HG02852 (cell line): ENCODE measurements around the gene LIME1.
"Not testable (repeated sequence)": the region's sequence is repeated elsewhere in the genome, so short reads cannot be mapped to it uniquely, and the experiment has no call there.

Experiments used
- ATAC-seq: cut with Tn5 transposase; IDR thresholded peaks from one replicate; pipeline ENCODE4 v1.9.1; 2021; ENCODE audit warnings: mild to moderate bottlenecking, moderate library complexity; ENCODE audit not compliant: unreplicated experiment

Gene LIME1

DNA sequence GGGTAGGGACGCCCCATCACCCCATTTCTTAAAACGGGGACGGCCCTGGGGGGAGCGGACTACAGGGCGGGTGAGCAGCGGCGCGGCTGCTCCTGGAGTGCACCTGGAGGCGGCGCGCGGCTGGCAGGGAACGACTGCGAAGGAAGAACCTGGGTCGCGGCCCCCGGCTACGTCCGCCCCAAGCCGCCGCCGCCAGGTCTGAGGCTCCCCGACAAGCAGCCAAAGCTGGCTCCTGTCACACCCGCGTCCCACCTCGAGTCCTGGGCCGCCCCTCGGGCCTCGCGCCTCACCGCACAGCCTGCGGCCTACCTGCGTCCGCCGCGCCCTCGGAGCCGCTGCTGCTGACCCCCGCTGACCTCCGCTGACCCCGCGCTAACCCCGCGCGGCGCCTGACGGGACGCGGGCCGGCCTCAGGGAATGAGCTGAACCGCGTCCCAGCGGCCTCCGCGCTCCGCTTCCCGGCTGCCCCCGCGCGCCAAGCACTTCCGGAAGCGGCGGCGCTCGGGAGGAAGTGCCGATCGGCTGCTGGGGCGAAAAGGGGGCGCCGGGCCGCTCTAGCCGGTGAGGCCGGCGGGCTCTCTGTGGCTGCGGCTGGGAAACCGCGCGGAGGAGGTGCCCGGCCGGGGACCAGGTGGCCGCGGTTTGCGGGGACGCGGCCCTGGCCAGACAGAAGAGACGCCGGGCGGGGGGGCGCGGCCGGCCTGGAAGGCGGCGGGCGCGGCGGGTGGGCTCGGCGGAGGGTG, 28.7 kb upstream of the LIME1 start, which contains the start of the genes ARFRP1 and ZGPAT:
Gene ARFRP1, minus strand, starts transcription at position 419 of the 743 bp plus-strand sequence. CDS start 885 bp downstream, outside the sequence.
Gene ZGPAT, plus strand, starts transcription at position 482 of the 743 bp plus-strand sequence. CDS start 542 bp downstream, outside the sequence.
- peak; percentile 75 for ATAC-seq

DNA sequence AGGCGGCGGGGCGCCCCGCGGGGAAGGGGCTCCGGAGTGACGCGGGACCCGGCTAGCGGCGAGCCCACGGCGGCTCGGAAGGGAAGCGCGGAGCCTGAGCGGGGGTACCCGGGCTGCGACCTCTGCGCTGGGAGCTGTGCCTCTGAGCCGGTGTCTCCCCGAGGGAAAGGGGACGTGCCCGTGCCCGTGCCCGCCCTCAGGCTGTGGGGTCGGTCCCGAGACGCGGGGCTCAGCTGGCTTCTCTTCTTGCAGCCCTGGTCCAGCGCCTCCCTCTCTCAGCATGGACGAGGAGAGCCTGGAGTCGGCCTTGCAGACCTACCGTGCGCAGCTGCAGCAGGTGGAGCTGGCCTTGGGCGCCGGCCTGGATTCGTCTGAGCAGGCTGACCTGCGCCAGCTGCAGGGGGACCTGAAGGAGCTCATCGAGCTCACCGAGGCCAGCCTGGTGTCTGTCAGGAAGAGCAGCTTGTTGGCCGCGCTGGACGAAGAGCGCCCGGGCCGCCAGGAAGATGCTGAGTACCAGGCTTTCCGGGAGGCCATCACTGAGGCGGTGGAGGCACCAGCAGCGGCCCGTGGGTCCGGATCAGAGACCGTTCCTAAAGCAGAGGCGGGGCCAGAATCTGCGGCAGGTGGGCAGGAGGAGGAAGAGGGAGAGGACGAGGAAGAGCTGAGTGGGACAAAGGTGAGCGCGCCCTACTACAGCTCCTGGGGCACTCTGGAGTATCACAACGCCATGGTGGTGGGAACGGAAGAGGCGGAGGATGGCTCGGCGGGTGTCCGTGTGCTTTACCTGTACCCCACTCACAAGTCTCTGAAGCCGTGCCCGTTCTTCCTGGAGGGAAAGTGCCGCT, 27.9 kb upstream of the LIME1 start:
- peak; percentile 13 for ATAC-seq

DNA sequence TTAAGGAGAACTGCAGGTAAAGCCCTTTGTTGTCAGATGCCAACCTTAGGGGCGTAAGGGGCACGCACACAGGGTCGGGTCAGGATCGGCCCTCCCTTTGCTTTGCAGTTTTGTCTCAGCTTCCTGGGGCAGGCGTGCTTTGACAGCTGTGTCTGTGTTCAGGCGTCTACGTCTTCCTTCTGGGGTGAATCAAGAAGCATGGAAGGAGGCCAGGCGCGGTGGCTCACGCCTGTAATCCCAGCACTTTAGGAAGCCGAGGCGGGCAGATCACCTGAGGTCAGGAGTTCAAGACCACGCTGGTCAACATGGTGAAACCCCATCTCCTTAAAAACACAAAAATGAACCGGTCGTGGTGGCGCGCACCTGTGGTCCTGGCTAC, 27.3 kb upstream of the LIME1 start:
- ATAC-seq, result no peak

DNA sequence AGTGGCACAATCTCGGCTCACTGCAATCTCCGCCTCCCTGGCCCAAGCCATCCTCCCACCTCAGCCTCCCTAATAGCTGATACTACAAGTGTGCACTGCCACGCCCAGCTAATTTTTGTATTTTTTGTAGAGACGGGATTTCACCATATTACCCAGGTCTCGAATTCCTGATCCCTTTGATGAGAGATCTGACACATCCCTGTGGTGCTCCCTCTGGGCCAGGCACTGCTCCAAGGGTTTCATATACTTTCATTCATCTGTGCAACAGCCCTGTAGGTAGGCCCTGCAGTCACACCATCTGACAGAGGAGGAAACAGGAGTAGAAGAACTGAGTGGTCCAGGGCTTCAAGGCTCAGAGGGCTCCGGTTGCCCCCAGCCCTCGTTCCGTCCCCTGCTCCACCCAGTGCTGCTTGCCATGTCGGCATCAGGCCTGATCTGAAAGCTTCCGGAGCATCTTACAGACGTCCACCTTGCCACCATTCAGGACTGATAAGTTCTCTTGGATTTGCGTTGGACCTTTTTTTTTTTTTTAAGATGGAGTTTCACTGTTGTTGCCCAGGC, 25.3 kb upstream of the LIME1 start:
- ATAC-seq, result no peak

DNA sequence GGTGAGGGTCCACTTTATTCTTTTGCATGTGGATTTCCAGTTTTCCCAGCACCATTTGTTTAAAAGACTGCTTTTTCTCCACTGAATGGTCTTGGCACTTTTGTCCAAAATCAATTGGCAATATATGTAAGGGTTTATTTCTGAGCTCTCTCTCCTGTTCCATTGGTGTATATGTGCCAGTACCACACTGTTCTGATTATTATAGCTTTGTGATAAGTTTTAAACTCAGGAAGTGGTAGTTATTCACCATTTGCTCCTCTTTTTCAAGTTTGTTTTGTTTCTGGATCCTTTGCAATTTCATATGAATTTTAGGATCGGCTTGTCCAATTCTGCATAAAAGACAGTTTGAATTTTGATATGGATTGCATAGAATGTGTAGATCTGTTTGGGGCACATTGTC, 24.3 kb upstream of the LIME1 start:
- no peak for ATAC-seq

DNA sequence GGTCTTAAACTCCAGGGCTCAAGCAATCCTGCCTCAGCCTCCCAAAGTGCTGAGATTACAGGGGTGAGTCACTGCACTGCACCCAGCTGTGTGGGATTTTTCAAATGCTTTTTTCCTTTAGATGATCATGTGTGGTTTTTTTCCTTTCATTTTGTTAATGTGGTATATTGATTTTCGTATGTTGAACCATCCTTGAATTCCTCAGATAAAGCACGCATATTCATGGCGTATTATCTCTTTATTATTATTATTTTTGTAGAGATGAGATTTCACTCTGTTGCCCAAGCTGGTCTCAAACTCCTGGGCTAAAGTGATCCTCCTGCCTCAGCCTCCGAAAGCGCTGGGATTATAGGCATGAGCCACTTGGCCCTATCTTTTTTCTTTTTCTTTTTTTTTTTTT, 21.6 kb upstream of the LIME1 start:
- no peak for ATAC-seq

DNA sequence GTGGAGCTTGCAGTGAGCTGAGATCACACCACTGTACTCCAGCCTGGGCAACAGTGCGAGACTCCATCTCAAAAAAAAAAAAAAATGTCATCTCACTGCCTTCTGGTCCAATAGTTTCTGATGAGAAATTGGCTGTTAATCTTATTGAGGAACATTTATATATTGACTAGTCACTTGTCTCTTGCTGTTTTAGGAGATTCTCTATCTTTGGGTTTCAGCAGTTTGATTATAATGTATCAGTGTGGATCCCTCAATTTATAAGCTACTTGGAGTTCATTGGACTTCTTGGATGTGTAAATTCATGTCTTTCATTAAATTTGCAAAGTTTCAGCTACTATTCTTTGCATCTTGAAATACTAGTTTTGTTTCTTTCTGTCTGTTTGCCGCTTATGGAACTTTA, 17.5 kb upstream of the LIME1 start:
- no peak for ATAC-seq

DNA sequence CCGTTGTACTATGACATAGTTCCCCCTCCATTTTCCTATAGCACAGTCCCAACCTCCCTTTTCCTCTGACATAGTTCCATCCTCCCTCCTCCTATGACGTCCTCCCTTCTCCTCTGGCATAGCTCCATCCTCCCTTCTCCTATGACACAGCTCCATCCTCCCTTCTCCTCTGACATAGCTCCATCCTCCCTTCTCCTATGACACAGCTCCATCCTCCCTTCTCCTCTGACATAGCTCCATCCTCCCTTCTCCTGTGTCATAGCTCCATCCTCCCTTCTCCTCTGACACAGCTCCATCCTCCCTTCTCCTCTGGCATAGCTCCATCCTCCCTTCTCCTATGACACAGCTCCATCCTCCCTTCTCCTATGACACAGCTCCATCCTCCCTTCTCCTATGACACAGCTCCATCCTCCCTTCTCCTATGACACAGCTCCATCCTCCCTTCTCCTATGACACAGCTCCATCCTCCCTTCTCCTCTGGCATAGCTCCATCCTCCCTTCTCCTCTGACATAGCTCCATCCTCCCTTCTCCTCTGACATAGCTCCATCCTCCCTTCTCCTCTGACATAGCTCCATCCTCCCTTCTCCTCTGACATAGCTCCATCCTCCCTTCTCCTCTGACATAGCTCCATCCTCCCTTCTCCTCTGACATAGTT, 13.4 kb upstream of the LIME1 start:
- ATAC-seq, result not testable (repeated sequence)

DNA sequence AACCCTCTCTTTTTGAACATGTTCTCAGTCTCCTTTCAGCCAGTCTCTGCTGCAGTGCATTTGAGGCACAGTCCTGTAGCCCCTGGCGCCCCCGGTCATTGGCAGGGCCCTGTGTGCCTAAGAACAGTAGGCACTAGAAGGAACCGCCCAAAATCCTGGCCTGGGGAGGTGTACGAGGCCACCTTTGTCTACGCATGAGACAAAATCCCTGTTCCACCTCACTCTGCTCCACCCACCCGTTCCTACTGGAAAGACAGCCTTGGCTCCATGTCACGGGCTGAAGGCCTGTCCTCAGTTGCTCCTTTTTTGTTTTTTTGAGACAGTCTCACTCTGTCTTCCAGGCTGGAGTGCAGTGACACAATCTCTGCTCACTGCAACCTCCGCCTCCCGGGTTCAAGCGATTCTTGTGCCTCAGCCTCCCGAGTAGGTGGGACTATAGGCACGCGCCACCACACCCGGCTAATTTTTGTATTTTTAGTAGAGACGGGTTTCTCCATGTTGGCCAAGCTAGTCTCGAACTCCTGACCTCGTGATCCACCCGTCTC, 6.2 kb upstream of the LIME1 start:
- ATAC-seq, result not testable (repeated sequence)

DNA sequence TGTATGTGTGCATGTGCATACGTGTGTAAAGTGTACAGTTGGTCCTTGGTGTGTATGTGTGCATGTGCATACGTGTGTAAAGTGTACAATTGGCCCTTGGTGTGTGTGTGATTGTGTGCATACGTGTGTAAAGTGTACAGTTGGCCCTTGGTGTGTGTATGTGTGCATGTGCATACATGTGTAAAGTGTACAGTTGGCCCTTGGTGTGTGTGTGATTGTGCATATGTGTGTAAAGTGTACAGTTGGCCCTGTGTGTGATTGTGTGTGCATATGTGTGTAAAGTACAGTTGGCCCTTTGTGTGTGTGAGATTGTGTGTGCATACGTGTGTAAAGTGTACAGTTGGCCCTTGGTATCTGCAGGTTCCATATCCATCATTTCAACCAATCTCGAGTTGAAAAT, 5.1 kb upstream of the LIME1 start:
- no peak for ATAC-seq

DNA sequence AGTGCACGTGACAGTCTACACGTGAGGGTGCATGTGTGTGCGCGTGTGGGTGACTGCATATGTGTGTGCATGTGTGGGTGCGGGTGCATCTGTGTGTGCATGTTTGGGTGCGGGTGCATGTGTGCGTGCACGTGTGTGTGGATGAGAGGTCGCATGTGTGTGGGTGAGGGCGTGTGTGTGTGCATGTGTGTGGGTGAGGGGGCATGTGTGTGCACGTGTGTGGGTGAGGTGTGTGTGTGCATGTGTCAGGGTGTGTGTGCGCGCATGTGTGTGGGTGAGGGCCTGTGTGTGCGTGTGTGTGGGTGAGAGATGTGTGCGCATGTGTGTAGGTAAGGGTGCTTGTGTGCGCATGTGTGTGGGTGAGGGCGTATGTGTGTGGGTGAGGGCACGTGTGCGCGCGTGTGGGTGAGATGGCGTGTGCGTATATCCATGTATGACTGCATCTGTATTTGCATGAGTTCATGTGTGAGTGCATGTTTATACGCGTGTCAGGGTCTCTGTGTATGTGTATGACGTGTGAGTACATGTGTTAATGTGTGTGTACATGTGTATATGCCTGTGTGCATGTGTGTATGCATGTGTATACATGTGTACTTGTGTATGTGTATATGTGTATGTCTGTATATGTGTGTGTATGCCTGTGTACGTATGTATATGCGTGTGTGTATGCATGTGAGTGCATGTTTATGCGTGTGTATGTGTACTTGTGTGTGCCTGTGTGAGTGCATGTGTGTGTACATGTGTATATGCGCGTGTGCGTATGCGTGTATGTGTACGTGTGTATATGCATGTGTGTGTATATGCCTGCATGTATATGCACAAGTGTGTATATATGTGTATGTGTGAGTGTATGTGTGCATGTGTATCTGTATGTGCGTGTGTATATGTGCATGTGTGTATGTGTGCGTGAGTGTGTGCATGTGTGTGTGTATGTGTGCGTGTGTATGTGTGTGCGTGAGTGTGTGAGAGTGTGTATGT, 4.1 kb upstream of the LIME1 start:
- no peak for ATAC-seq

DNA sequence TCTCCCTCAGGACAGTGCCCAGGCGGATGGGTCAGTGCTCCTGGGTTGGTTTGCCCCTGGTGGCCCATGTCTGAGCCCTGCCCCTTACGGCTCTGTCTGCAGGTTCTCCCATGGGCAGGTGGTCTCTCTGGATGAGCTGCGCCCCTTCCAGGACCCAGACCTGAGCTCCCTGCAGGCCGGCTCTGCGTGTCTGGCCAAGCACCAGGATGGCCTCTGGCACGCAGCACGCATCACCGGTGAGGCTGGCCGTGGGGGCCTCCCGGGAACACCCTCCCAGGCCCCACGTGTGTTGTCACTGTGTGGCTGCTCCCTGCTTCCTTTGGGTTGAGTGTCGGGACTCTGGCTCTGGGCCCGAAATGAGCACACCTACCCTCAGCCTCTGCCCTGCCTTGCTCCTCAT, 3.3 kb upstream of the LIME1 start:
- ATAC-seq, result no peak

DNA sequence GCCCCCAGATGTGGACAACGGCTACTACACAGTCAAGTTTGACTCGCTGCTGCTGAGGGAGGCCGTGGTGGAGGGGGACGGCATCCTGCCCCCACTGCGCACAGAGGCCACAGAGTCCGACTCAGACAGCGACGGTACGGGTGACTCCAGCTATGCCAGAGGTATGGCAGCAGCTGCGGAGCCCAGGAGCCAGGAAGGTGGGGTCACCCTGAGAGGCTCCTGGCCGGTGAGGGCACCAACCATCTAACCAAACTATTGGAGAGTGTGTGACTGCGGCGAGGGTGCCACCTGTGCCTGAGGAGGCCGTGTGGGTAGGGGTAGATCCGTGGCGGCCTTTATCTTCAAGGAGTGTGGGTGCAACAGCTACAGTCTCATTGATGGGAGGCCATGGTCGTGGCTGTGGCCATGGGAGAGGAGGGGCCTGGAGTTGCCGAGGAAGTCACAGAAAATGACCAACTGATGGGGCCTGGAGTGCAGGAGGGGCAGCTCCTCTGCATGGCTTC, 2.8 kb upstream of the LIME1 start:
- no peak for ATAC-seq

DNA sequence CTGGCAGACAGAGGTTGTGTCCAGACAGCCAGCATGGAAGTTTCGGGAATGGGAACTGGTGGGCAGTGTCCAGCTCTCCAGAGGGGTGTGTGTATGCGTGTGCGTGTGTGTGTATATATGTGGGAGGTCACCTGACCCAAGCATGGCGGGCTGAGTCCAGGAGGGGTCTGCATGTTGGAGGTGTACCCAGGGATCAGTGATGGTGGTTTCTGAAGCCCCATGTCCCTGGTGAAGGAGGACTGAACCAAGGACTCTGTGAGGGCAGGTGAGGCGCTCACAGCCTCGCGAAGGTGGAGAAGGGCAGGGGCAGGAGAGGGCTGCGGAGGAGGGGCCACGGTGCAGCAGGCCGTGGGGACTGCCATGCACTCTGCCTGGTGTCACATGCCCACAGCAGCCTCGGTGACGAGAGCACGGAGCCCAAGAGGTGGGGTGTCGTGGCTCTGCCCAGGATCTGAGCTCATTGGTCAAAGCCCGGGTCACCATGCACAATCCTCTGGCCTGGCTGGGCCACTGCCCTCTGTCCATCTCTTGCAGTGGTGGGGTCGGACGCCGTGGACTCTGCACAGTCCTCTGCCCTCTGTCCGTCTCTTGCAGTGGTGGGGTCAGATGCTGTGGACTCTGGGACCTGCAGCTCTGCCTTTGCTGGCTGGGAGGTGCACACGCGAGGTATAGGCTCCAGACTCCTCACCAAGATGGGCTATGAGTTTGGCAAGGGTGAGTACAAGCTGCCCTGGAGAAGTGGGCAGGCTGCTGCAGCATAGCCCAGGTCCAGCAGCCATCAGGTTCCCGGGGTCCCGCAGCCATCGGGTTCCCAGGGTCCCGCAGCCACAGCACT, 2.1 kb upstream of the LIME1 start:
- ATAC-seq, result no peak

DNA sequence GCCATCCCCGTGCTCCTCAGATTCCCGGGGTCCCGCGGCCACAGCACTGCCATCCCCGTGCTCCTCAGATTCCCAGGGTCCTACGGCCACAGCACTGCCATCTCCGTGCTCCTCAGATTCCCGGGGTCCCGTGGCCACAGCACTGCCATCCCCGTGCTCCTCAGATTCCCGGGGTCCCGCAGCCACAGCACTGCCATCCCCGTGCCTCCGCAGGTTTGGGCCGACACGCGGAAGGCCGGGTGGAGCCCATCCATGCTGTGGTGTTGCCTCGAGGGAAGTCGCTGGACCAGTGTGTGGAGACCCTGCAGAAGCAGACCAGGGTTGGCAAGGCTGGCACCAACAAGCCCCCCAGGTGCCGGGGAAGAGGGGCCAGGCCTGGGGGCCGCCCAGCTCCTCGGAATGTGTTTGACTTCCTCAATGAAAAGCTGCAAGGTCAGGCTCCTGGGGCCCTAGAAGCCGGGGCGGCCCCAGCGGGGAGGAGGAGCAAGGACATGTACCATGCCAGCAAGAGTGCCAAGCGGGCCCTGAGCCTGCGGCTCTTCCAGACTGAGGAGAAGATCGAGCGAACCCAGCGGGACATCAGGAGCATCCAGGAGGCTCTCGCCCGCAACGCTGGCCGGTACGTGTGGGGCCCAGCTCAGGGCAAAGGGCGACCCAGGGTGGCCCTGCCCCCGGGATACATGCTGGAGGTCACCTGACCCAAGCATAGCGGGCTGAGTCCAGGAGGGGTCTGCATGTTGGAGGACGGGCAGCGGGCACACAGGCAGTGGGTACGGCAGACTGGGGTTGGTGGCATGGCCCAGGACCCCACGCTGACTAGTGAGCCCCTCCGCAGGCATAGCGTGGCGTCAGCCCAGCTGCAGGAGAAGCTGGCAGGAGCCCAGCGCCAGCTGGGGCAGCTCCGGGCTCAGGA, 1.3 kb upstream of the LIME1 start:
- no peak for ATAC-seq

DNA sequence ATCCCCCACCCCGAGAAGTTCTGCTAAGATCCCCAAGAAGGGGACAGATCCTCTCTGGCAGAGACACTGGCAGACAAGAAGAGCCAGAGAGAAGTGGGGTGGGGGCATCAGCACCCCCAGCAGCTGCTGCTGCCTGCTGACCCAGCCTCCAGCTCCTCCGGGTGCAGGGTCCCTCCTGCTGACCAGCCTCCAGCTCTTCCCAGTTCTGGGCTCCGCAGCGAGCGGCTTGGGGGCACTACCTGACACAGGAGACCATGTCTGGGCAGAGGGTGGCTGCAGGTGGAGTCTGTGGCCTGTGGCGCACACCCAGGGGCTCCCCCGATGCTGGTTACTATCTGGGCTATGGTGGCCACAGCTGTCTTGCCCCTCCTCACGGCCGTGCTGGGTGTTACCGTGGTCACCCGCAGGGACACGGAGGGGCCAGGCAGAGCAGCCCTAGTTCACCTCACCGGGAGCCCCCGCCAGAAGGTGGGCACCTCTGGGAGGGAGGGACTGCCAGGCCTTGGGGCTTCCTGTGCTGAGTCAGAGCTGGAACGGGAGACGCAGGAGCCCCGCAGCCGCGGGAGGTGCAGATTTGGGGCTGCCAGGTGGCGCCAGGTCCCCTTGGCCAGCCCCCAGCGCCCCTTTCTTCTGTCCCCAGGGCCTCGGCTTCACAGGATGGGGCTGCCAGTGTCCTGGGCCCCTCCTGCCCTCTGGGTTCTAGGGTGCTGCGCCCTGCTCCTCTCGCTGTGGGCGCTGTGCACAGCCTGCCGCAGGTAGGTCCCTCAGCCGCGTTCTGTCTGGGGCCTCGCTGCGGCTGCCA, 630 bp downstream of the LIME1 start:
- no peak for ATAC-seq

DNA sequence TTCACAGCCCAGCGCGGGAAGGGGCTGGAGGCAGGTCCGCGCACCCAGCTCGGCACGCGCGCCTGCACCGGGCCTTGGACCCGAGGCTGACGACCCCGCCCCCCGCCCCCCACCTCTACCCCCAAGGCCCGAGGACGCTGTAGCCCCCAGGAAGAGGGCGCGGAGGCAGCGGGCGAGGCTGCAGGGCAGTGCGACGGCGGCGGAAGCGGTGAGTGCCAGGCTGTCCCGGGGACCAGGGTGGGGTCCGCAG, 1.2 kb downstream of the LIME1 start:
- no peak for ATAC-seq
